Heart left ventricle (tissue), 16 donors: ENCODE measurements around the gene CFAP100. TPM values are rescaled to one million over a fixed set of nuclear protein-coding genes. Genes with fewer than 3 reads are reported as not detected.

Source experiments
- ATAC-seq, 4 donors: fragments of 200-7000 bp; cut with Tn5 transposase; one replicate each; pipeline ENCODE4 v1.9.1; 2020 to 2022; ENCODE audit warnings: moderate library complexity in 4 of 4, mild to moderate bottlenecking in 3 of 4, moderate number of reproducible peaks in 1 of 4
- DNase-seq, 5 donors: peaks; one replicate each; pipeline ENCODE4 v3.0.0-alpha.2; 2020
- H3K27ac ChIP-seq, 12 donors: fragments of 200-600 bp; sonication (generic) in 4 of 12; one replicate each; pipeline versions ENCODE4 v1.5.0 to v1.8.0; 2016 to 2022; ENCODE audit warnings: mild to moderate bottlenecking in 2 of 12
- H3K27me3 ChIP-seq, 9 donors: fragments of 200-600 bp; sonication (generic) in 2 of 9; one replicate each; pipeline versions ENCODE4 v1.5.1 to v1.8.0; 2016 to 2022; ENCODE audit warnings: mild to moderate bottlenecking in 3 of 9
- H3K36me3 ChIP-seq, 9 donors: fragments of 200-600 bp; sonication (generic) in 2 of 9; one replicate each; pipeline versions ENCODE4 v1.5.0 to v1.8.0; 2018 to 2022; ENCODE audit warnings: mild to moderate bottlenecking in 2 of 9
- H3K4me1 ChIP-seq, 12 donors: fragments of 200-600 bp; sonication (generic) in 4 of 12; one replicate each; pipeline versions ENCODE4 v1.5.0 to v1.8.0; 2016 to 2022; ENCODE audit warnings: mild to moderate bottlenecking in 3 of 12
- H3K4me3 ChIP-seq, 12 donors: fragments of 200-600 bp; sonication (generic) in 4 of 12; one replicate each; pipeline versions ENCODE4 v1.5.0 to v1.8.0; 2017 to 2022; ENCODE audit warnings: mild to moderate bottlenecking in 9 of 12, moderate library complexity in 4 of 12
- H3K9me3 ChIP-seq, 12 donors: fragments of 200-600 bp; sonication (generic) in 4 of 12; one replicate each; pipeline versions ENCODE4 v1.5.0 to v1.8.0; 2016 to 2022; ENCODE audit warnings: mild to moderate bottlenecking in 1 of 12
- CTCF ChIP-seq, 12 donors: fragments of 200-600 bp; sonication (generic) in 4 of 12; IDR thresholded peaks; one replicate each; pipeline versions ENCODE4 v1.5.0 to v1.8.0; 2018 to 2022; ENCODE audit warnings: antibody characterized with exemption in 12 of 12, mild to moderate bottlenecking in 5 of 12
- POLR2A ChIP-seq, 2 donors: fragments of 450-650 bp; IDR thresholded peaks; one replicate each; pipeline ENCODE4 v1.6.1; 2017; ENCODE audit warnings: antibody characterized with exemption in 2 of 2, mild to moderate bottlenecking in 2 of 2, moderate library complexity in 2 of 2
- WGBS, 4 donors: extraction: QIAGEN DNeasy Blood & Tissue Kit in 2 of 4; methylation state at CpG; one replicate each; pipeline versions ENCODE4 v1.1.5 to v1.1.7; 2013 to 2018; 5-methylcytosine and 5-hydroxymethylcytosine counted together
- intact Hi-C, 10 donors: fragments of 100-400 bp; cut with DNase I; formaldehyde crosslinking; loops; one replicate each; pipeline versions ENCODE4 v1.11.1 to v1.14.2; 2022
- polyA plus RNA-seq, 2 donors: library from polyadenylated mRNA; stranded (reverse); fragments of 200-250 nt; gene quantifications; one replicate each; pipeline ENCODE4 v1.2.3, GENCODE V29; 2013
- total RNA-seq, 9 donors: library from RNA; depleted of rRNA in 2 of 9; stranded (reverse); fragments of >200 nt in 2 of 9; fragmentation: NEBNext Ultra II Directional in 3 of 9; extraction: Animal tissue kit (Norgen Biotek cat#: 25700) in 3 of 9; gene quantifications; one replicate each; pipeline versions ENCODE4 v1.1.0 to v1.2.4, GENCODE V29; 2016 to 2023
- donor health status: ischemic (EF 13 %, LVEDD 7.1; RV severe dilation, severe dysfunction).
- donor health status: healthy with polysubstance abuse.
- donor health status: DM: no; HTN: yes; CAD: no.
- donor health status: DM: no; HTN: no; CAD: no.
- donor health status: ischemic (EF 25% LVEDD 6.9; RV normal size, moderate dysfunction).
- donor health status: ischemic (EF 25% LVEDD 5.7; RV mildly dilated, moderate dysfunction).
- donor health status: healthy.
- donor health status: DM: yes; HTN: yes; CAD: no.
- donor health status: ischemic (EF 35%, LVEDD 5.7; RV mildly dilated, moderate dysfunction).
- donor health status: nonischemic (EF 11% LVEDD 7.7; RV severe dilation, severe dysfunction).
- donor health status: DM: yes; HTN: yes; CAD: no.
- donor health status: PGD.
- donor health status: ischemic (EF 29% LVEDD 5.4; RV normal size, mild dysfunction).
- donor health status: nonischemic (EF 23%, LVEDD 6.1; RV moderate dilation, normal function).

Gene CFAP100
- total and polyA plus RNA-seq, 11 donors = not detected

- Histone ChIP-seq H3K36me3 (no peaks in the 10 kb centered on the region), H3K9me3 (no peaks in the 10 kb centered on the region), H3K27ac (no peak overlapping the region), H3K4me1 (peaks cover 0 to 24% (median 6%) of the 10 kb centered on the region in 12 donors), H3K27me3 (no peaks in the 10 kb centered on the region), H3K4me3 (no peak overlapping the region)
- TF ChIP-seq POLR2A (IDR thresholded peaks at IDR 0.05) (no peak), CTCF (IDR thresholded peaks at IDR 0.05) (no peak)
- ATAC-seq = no peak
- intact Hi-C loops = no loop called here
- no peak for DNase-seq
- 84 to 95% (median 87%) methylated on average over 2 of the region's 2 CpGs for WGBS, 4 donors
Observed at GRCh38 chr3:126369490-126369889, 25.2 kb upstream of the CFAP100 start.

- intact Hi-C loops = loop anchor here in 2 of 10 donors (5.0 kb wide), 1 partner anchor 108 kb away; no protein-coding TSS in a partner anchor
- 64 to 73% (median 66%) methylated on average over 2 to 4 of the region's 4 CpGs for WGBS, 4 donors
- no peak for TF ChIP-seq POLR2A (IDR thresholded peaks at IDR 0.05)
- TF ChIP-seq CTCF (IDR thresholded peaks at IDR 0.05) = no peak
- Histone ChIP-seq H3K4me3 (no peak overlapping the region), H3K27me3 (no peaks in the 10 kb centered on the region), H3K27ac (no peak overlapping the region), H3K4me1 (peaks cover 0 to 30% (median 7%) of the 10 kb centered on the region in 12 donors), H3K36me3 (no peaks in the 10 kb centered on the region), H3K9me3 (no peaks in the 10 kb centered on the region)
- DNase-seq (peak in 1 of 5 donors; percentile 24), ATAC-seq (no peak)
Observed at GRCh38 chr3:126370055-126370454, 24.7 kb upstream of the CFAP100 start.

- Histone ChIP-seq H3K27ac (no peak overlapping the region), H3K36me3 (no peaks in the 10 kb centered on the region)
- intact Hi-C loops = loop anchor here in 2 of 10 donors (5.0 kb wide), 1 partner anchor 108 kb away; no protein-coding TSS in a partner anchor
Observed at GRCh38 chr3:126370606-126371005, 24.1 kb upstream of the CFAP100 start.

More at GRCh38 chr3:126370606-126371005, 24.1 kb upstream of the CFAP100 start:
- Histone ChIP-seq H3K27me3 (no peaks in the 10 kb centered on the region), H3K4me1 (peaks cover 0 to 30% (median 7%) of the 10 kb centered on the region in 12 donors), H3K9me3 (no peaks in the 10 kb centered on the region), H3K4me3 (no peak overlapping the region)
- WGBS, 4 donors = 90 to 95% (median 92%) methylated on average over 7 of the region's 7 CpGs
- ATAC-seq (no peak), DNase-seq (peak in 1 of 5 donors; percentile 26)
- TF ChIP-seq CTCF (IDR thresholded peaks at IDR 0.05) = no peak
- TF ChIP-seq POLR2A (IDR thresholded peaks at IDR 0.05) = no peak
